ENCODE results near the gene TGM6.

TGM6 gene

GRCh38 chr20:2365091-2365490 is 15.6 kb upstream of the TGM6 start:
- no peak for TF ChIP-seq CTCF (IDR thresholded peaks at IDR 0.05; ENCODE audit: insufficient read depth, low read length)
- no peak for TF ChIP-seq GABPA (IDR thresholded peaks at IDR 0.05; ENCODE audit: low read depth)
- TF ChIP-seq SPI1 (IDR thresholded peaks at IDR 0.05; ENCODE audit: borderline replicate concordance, low read depth), result no peak
- TF ChIP-seq REST (IDR thresholded peaks at IDR 0.05; ENCODE audit: insufficient replicate concordance, low read depth), result no peak
- no peak for TF ChIP-seq POLR2AphosphoS5 (IDR thresholded peaks at IDR 0.05; ENCODE audit: low read depth)
- DNase-seq (ENCODE audit: low read depth in 1 of 2, low spot score in 1 of 2), result no peak
- peaks cover 3% of the 10 kb centered on the region for H3K27me3 ChIP-seq (ENCODE audit: insufficient read depth, poor library complexity, severe bottlenecking)
- H3K27ac ChIP-seq (replicated peaks), result no peak overlapping the region
- H3K4me3 ChIP-seq (replicated peaks; ENCODE audit: insufficient read depth, low read length), result no peak overlapping the region

GRCh38 chr20:2365666-2366065 is 15.0 kb upstream of the TGM6 start:
- Histone ChIP-seq H3K27me3 (ENCODE audit: insufficient read depth, poor library complexity, severe bottlenecking) (peaks cover 3% of the 10 kb centered on the region), H3K27ac (replicated peaks) (no peak overlapping the region), H3K4me3 (replicated peaks; ENCODE audit: insufficient read depth, low read length) (no peak overlapping the region)
- TF ChIP-seq SPI1 (IDR thresholded peaks at IDR 0.05; ENCODE audit: borderline replicate concordance, low read depth), result no peak
- TF ChIP-seq REST (IDR thresholded peaks at IDR 0.05; ENCODE audit: insufficient replicate concordance, low read depth), result no peak
- TF ChIP-seq POLR2AphosphoS5 (IDR thresholded peaks at IDR 0.05; ENCODE audit: low read depth), result no peak
- no peak for TF ChIP-seq GABPA (IDR thresholded peaks at IDR 0.05; ENCODE audit: low read depth)
- no peak for TF ChIP-seq CTCF (IDR thresholded peaks at IDR 0.05; ENCODE audit: insufficient read depth, low read length)
- DNase-seq (ENCODE audit: low read depth in 1 of 2, low spot score in 1 of 2), result no peak

GRCh38 chr20:2368621-2369020 is 12.1 kb upstream of the TGM6 start:
- no peak for DNase-seq (ENCODE audit: low read depth in 1 of 2, low spot score in 1 of 2)
- H3K27me3 ChIP-seq (ENCODE audit: insufficient read depth, poor library complexity, severe bottlenecking), result peaks cover 3% of the 10 kb centered on the region
- no peak overlapping the region for H3K27ac ChIP-seq (replicated peaks)
- TF ChIP-seq REST (IDR thresholded peaks at IDR 0.05; ENCODE audit: insufficient replicate concordance, low read depth) (no peak), CTCF (IDR thresholded peaks at IDR 0.05; ENCODE audit: insufficient read depth, low read length) (no peak), SPI1 (IDR thresholded peaks at IDR 0.05; ENCODE audit: borderline replicate concordance, low read depth) (no peak), POLR2AphosphoS5 (IDR thresholded peaks at IDR 0.05; ENCODE audit: low read depth) (no peak), GABPA (IDR thresholded peaks at IDR 0.05; ENCODE audit: low read depth) (no peak)
- no peak overlapping the region for H3K4me3 ChIP-seq (replicated peaks; ENCODE audit: insufficient read depth, low read length)

Data from HL-60 (cell line).